Effector memory CD8-positive, alpha-beta T cell (primary cell): Measurements from ENCODE around the gene PDPR.
"Not testable (repeated sequence)": the region's sequence is repeated elsewhere in the genome, so short reads cannot be mapped to it uniquely, and the experiment has no call there.

Source experiments
- ATAC-seq: fragments of 150-1000 bp; cut with Tn5 transposase; replicated peaks from 2 replicates; pipeline ENCODE4 v1.10.0; 2021; ENCODE audit warnings: mild to moderate bottlenecking, moderate library complexity
- DNase-seq, 3 experiments: peaks; one replicate each; pipeline ENCODE4 v3.0.0; 2021
- H3K27ac Mint-ChIP-seq, 2 donors: one replicate each; pipeline ENCODE4 v1.8.0; 2022; ENCODE audit warnings: mild to moderate bottlenecking in 2 of 2, mixed read lengths in 2 of 2, moderate library complexity in 2 of 2
- H3K27me3 Mint-ChIP-seq, 2 donors: one replicate each; pipeline ENCODE4 v1.8.0; 2022; ENCODE audit warnings: mixed read lengths in 2 of 2
- H3K36me3 Mint-ChIP-seq: one replicate; pipeline ENCODE4 v1.8.0; 2022; ENCODE audit warnings: mild to moderate bottlenecking, moderate library complexity, mixed read lengths; ENCODE audit not compliant: insufficient read depth
- H3K4me1 Mint-ChIP-seq, 2 donors: one replicate each; pipeline ENCODE4 v1.8.0; 2022; ENCODE audit warnings: low read depth in 2 of 2, mixed read lengths in 2 of 2
- H3K4me3 Mint-ChIP-seq, 2 donors: one replicate each; pipeline ENCODE4 v1.8.0; 2022; ENCODE audit warnings: mild to moderate bottlenecking in 2 of 2, mixed read lengths in 2 of 2, moderate library complexity in 2 of 2
- H3K9me3 Mint-ChIP-seq, 2 donors: one replicate each; pipeline ENCODE4 v1.8.0; 2022; ENCODE audit warnings: mixed read lengths in 2 of 2

The PDPR gene

GRCh38 chr16:70109583-70110279 lies 4.4 kb upstream of the PDPR start:
- not testable (repeated sequence) for ATAC-seq, H3K27me3 Mint-ChIP-seq, H3K4me3 Mint-ChIP-seq, H3K27ac Mint-ChIP-seq, H3K9me3 Mint-ChIP-seq, H3K36me3 Mint-ChIP-seq, DNase-seq, H3K4me1 Mint-ChIP-seq

GRCh38 chr16:70112162-70112561 lies 2.0 kb upstream of the PDPR start:
- H3K27ac Mint-ChIP-seq, H3K4me3 Mint-ChIP-seq, DNase-seq, H3K4me1 Mint-ChIP-seq, ATAC-seq, H3K9me3 Mint-ChIP-seq, H3K27me3 Mint-ChIP-seq: not testable (repeated sequence)
- H3K36me3 Mint-ChIP-seq: peaks cover 11% of the 10 kb centered on the region

- H3K27ac Mint-ChIP-seq: peak overlapping the region; percentile 89 to 91
- peaks cover 18 to 19% of the 10 kb centered on the region in 2 donors for H3K4me1 Mint-ChIP-seq
- not testable (repeated sequence) for H3K27me3 Mint-ChIP-seq, H3K9me3 Mint-ChIP-seq, DNase-seq
- ATAC-seq: peak; percentile 4
- peaks cover 15% of the 10 kb centered on the region for H3K36me3 Mint-ChIP-seq
- peak overlapping the region; percentile 89 for H3K4me3 Mint-ChIP-seq
Measured at GRCh38 chr16:70113599-70113981, 542 bp upstream of the PDPR start.

- Mint-ChIP-seq H3K4me1 (peaks cover 20 to 25% of the 10 kb centered on the region in 2 donors), H3K27ac (peak overlapping the region; percentile 26 to 59), H3K36me3 (peaks cover 53% of the 10 kb centered on the region)
- not testable (repeated sequence) for DNase-seq, H3K9me3 Mint-ChIP-seq, H3K4me3 Mint-ChIP-seq, H3K27me3 Mint-ChIP-seq, ATAC-seq
Measured at GRCh38 chr16:70118354-70118753, 4.2 kb downstream of the PDPR start.

GRCh38 chr16:70118776-70119175 lies 4.6 kb downstream of the PDPR start:
- ATAC-seq, H3K9me3 Mint-ChIP-seq, H3K27me3 Mint-ChIP-seq, DNase-seq, H3K4me3 Mint-ChIP-seq: not testable (repeated sequence)
- Mint-ChIP-seq H3K36me3 (peaks cover 57% of the 10 kb centered on the region), H3K4me1 (peaks cover 20 to 25% of the 10 kb centered on the region in 2 donors), H3K27ac (peak overlapping the region in 1 of 2 donors; percentile 26)

- H3K27ac Mint-ChIP-seq, DNase-seq, H3K27me3 Mint-ChIP-seq, ATAC-seq, H3K4me3 Mint-ChIP-seq, H3K9me3 Mint-ChIP-seq: not testable (repeated sequence)
- Mint-ChIP-seq H3K36me3 (peaks cover 59% of the 10 kb centered on the region), H3K4me1 (peaks cover 16 to 25% of the 10 kb centered on the region in 2 donors)
Measured at GRCh38 chr16:70120398-70120797, 6.3 kb downstream of the PDPR start.

- DNase-seq, H3K27ac Mint-ChIP-seq, H3K4me1 Mint-ChIP-seq, H3K4me3 Mint-ChIP-seq, H3K9me3 Mint-ChIP-seq, ATAC-seq, H3K27me3 Mint-ChIP-seq: not testable (repeated sequence)
- H3K36me3 Mint-ChIP-seq: peaks cover 86% of the 10 kb centered on the region
Measured at GRCh38 chr16:70123822-70124221, 9.7 kb downstream of the PDPR start.

GRCh38 chr16:70126226-70126625 lies 12.1 kb downstream of the PDPR start:
- not testable (repeated sequence) for DNase-seq, H3K9me3 Mint-ChIP-seq, H3K27me3 Mint-ChIP-seq, H3K27ac Mint-ChIP-seq, H3K4me3 Mint-ChIP-seq, ATAC-seq, H3K4me1 Mint-ChIP-seq
- peaks cover 95% of the 10 kb centered on the region for H3K36me3 Mint-ChIP-seq

- not testable (repeated sequence) for H3K27me3 Mint-ChIP-seq, DNase-seq, H3K4me3 Mint-ChIP-seq, ATAC-seq, H3K9me3 Mint-ChIP-seq, H3K4me1 Mint-ChIP-seq, H3K27ac Mint-ChIP-seq
- H3K36me3 Mint-ChIP-seq: peaks cover 89% of the 10 kb centered on the region
Measured at GRCh38 chr16:70127706-70128105, 13.6 kb downstream of the PDPR start.

GRCh38 chr16:70128844-70129243 lies 14.7 kb downstream of the PDPR start:
- DNase-seq, ATAC-seq, H3K9me3 Mint-ChIP-seq, H3K27me3 Mint-ChIP-seq, H3K27ac Mint-ChIP-seq, H3K4me3 Mint-ChIP-seq, H3K4me1 Mint-ChIP-seq: not testable (repeated sequence)
- peaks cover 89% of the 10 kb centered on the region for H3K36me3 Mint-ChIP-seq

GRCh38 chr16:70135796-70136195 lies 21.7 kb downstream of the PDPR start:
- peaks cover 86% of the 10 kb centered on the region for H3K36me3 Mint-ChIP-seq
- H3K9me3 Mint-ChIP-seq, DNase-seq, H3K27ac Mint-ChIP-seq, H3K27me3 Mint-ChIP-seq, H3K4me3 Mint-ChIP-seq, ATAC-seq, H3K4me1 Mint-ChIP-seq: not testable (repeated sequence)

GRCh38 chr16:70136595-70136994 lies 22.5 kb downstream of the PDPR start:
- H3K27me3 Mint-ChIP-seq, H3K4me3 Mint-ChIP-seq, H3K4me1 Mint-ChIP-seq, ATAC-seq, H3K9me3 Mint-ChIP-seq, DNase-seq, H3K27ac Mint-ChIP-seq: not testable (repeated sequence)
- peaks cover 86% of the 10 kb centered on the region for H3K36me3 Mint-ChIP-seq

GRCh38 chr16:70142739-70143138 lies 28.6 kb downstream of the PDPR start:
- DNase-seq, H3K27ac Mint-ChIP-seq, H3K27me3 Mint-ChIP-seq, H3K4me1 Mint-ChIP-seq, H3K9me3 Mint-ChIP-seq, H3K4me3 Mint-ChIP-seq, ATAC-seq: not testable (repeated sequence)
- peaks cover 80% of the 10 kb centered on the region for H3K36me3 Mint-ChIP-seq

- not testable (repeated sequence) for H3K9me3 Mint-ChIP-seq, ATAC-seq, H3K4me3 Mint-ChIP-seq, DNase-seq, H3K4me1 Mint-ChIP-seq, H3K27me3 Mint-ChIP-seq
- Mint-ChIP-seq H3K27ac (peak overlapping the region; percentile 30 to 53), H3K36me3 (peaks cover 79% of the 10 kb centered on the region)
Measured at GRCh38 chr16:70143231-70143895, 29.2 kb downstream of the PDPR start.
